Peyer's patch (tissue), 4 donors: ENCODE measurements around the gene ASAP3.

Experiments used
- POLR2A ChIP-seq, 2 donors: fragments of 450-650 bp; IDR thresholded peaks; one replicate each; pipeline ENCODE4 v1.5.1; 2017; ENCODE audit warnings: antibody characterized with exemption in 2 of 2, mild to moderate bottlenecking in 2 of 2, moderate library complexity in 2 of 2
- TF ChIP-seq, protein P1 (sequence below), 6 experiments: fragments of 450-650 bp in 4 of 6; fragments of 200-600 bp in 2 of 6; sonication (generic) in 1 of 6; IDR thresholded peaks; one replicate each; pipeline ENCODE4 v1.5.1; 2017 to 2019; ENCODE audit warnings: antibody characterized with exemption in 6 of 6, mild to moderate bottlenecking in 3 of 6, moderate library complexity in 1 of 6

- TF ChIP-seq, protein P1, sequence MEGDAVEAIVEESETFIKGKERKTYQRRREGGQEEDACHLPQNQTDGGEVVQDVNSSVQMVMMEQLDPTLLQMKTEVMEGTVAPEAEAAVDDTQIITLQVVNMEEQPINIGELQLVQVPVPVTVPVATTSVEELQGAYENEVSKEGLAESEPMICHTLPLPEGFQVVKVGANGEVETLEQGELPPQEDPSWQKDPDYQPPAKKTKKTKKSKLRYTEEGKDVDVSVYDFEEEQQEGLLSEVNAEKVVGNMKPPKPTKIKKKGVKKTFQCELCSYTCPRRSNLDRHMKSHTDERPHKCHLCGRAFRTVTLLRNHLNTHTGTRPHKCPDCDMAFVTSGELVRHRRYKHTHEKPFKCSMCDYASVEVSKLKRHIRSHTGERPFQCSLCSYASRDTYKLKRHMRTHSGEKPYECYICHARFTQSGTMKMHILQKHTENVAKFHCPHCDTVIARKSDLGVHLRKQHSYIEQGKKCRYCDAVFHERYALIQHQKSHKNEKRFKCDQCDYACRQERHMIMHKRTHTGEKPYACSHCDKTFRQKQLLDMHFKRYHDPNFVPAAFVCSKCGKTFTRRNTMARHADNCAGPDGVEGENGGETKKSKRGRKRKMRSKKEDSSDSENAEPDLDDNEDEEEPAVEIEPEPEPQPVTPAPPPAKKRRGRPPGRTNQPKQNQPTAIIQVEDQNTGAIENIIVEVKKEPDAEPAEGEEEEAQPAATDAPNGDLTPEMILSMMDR (IDR thresholded peaks at IDR 0.05), result no peak
- no peak for TF ChIP-seq POLR2A (IDR thresholded peaks at IDR 0.05)
Observed at GRCh38 chr1:23477359-23478144, 6.4 kb downstream of the ASAP3 start.
